Activated T-cell treated with anti-CD3 and anti-CD28 coated beads for 1 hour (primary cell): ENCODE results near the gene PPP6R2.

Source experiments
- DNase-seq: peaks from one replicate; pipeline ENCODE4 v3.0.0-alpha.2; 2020; ENCODE audit warnings: low read depth

The PPP6R2 gene

GRCh38 chr22:50435291-50436014 lies 92.3 kb downstream of the PPP6R2 start:
- DNase-seq, result no peak

GRCh38 chr22:50436015-50436830 lies 93.1 kb downstream of the PPP6R2 start:
- DNase-seq, result no peak

- DNase-seq, result no peak
These were observed 93.8 kb downstream of the PPP6R2 start for GRCh38 chr22:50436841-50437341.

- DNase-seq, result no peak
These were observed 94.6 kb downstream of the PPP6R2 start for GRCh38 chr22:50437511-50438304.

GRCh38 chr22:50438305-50439275 lies 95.5 kb downstream of the PPP6R2 start:
- no peak for DNase-seq

- no peak for DNase-seq
These were observed 96.3 kb downstream of the PPP6R2 start for GRCh38 chr22:50439314-50439870.

- no peak for DNase-seq
These were observed 96.8 kb downstream of the PPP6R2 start for GRCh38 chr22:50439871-50440331.

- DNase-seq, result no peak
These were observed 97.6 kb downstream of the PPP6R2 start for GRCh38 chr22:50440544-50441249.

- DNase-seq, result no peak
These were observed 98.4 kb downstream of the PPP6R2 start for GRCh38 chr22:50441428-50441993.

GRCh38 chr22:50443197-50443596 lies 100.1 kb downstream of the PPP6R2 start:
- DNase-seq, result no peak

GRCh38 chr22:50443801-50444625 lies 100.9 kb downstream of the PPP6R2 start:
- no peak for DNase-seq

- no peak for DNase-seq
These were observed 101.5 kb downstream of the PPP6R2 start for GRCh38 chr22:50444663-50445062.

GRCh38 chr22:50445071-50445879 lies 102.1 kb downstream of the PPP6R2 start:
- peak; percentile 23 for DNase-seq

GRCh38 chr22:50445880-50446707 lies 103.0 kb downstream of the PPP6R2 start:
- no peak for DNase-seq

GRCh38 chr22:50446708-50447575 lies 103.8 kb downstream of the PPP6R2 start:
- DNase-seq, result no peak
